Ovary (tissue), 3 donors: Measurements from ENCODE around the gene PDLIM7.

Source experiments
- EP300 ChIP-seq: sonication (generic); formaldehyde crosslinking; IDR thresholded peaks from one replicate; pipeline ENCODE4 v1.6.1; 2017; ENCODE audit warnings: antibody characterized with exemption
- POLR2A ChIP-seq: fragments of 450-650 bp; IDR thresholded peaks from one replicate; pipeline ENCODE4 v1.6.1; 2017; ENCODE audit warnings: antibody characterized with exemption, mild to moderate bottlenecking, moderate library complexity
- TF ChIP-seq, protein P1 (sequence below), 3 donors: fragments of 450-650 bp in 2 of 3; fragments of 200-600 bp in 1 of 3; IDR thresholded peaks; one replicate each; pipeline versions ENCODE4 v1.5.1 to v1.8.0; 2016 to 2022; ENCODE audit warnings: antibody characterized with exemption in 3 of 3, mild to moderate bottlenecking in 1 of 3
- donor health status: DM: no; HTN: no; CAD: no.

DNA sequence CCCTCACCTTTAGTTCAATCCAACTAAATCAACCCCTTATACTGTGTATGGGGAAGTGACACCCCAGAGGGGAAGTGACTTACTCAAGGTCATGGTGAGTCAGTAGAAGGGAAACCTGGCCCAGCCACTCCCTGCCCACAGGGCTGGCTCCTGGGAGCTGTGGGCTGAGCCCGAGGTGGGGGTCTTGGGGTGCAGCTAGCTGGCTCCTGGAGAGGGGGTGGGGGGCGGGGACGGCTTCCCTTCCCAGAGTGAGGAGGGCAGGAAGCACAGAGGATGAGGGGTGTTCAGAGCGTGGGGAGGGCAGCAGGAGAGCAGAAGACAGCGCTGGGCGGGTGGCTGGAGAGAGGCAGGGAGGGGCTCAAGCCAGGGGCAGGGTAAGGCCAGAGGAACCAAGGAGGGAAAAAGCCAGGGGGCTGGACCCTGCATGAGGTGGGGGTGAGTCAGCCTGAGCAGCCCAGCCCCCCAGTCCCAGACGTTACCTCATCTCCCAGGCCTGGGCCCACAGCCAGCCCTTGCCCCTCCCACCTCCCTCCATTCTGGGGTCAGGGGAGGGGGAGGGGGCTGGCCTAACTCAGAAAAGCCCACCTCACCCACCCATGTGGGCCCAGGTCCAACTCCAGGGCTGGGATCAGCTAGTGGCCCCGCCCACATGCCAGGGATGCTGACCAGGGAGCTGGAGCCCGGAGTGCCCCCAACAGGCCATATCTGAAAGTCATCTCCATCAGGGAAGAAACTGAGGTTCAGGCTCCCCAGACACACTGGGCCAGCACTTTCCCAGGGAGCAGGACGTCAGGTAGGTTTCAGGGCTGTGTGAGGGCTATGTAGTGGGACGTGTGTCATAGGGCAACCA is 2.8 kb downstream of the PDLIM7 start:
- TF ChIP-seq, protein P1, sequence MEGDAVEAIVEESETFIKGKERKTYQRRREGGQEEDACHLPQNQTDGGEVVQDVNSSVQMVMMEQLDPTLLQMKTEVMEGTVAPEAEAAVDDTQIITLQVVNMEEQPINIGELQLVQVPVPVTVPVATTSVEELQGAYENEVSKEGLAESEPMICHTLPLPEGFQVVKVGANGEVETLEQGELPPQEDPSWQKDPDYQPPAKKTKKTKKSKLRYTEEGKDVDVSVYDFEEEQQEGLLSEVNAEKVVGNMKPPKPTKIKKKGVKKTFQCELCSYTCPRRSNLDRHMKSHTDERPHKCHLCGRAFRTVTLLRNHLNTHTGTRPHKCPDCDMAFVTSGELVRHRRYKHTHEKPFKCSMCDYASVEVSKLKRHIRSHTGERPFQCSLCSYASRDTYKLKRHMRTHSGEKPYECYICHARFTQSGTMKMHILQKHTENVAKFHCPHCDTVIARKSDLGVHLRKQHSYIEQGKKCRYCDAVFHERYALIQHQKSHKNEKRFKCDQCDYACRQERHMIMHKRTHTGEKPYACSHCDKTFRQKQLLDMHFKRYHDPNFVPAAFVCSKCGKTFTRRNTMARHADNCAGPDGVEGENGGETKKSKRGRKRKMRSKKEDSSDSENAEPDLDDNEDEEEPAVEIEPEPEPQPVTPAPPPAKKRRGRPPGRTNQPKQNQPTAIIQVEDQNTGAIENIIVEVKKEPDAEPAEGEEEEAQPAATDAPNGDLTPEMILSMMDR (IDR thresholded peaks at IDR 0.05): no peak
- TF ChIP-seq EP300: no peak
- no peak for TF ChIP-seq POLR2A
